ENCODE results near the gene GUCY2F. TPM values are rescaled to one million over a fixed set of nuclear protein-coding genes. Genes with fewer than 3 reads are reported as not detected.

GUCY2F gene
- total RNA-seq, 1 donor from 2014 or later, result not detected

- DNase-seq (ENCODE audit: extremely low read depth, low read depth, low spot score), result no peak
Observed at GRCh38 chrX:109398061-109398460, 83.8 kb downstream of the GUCY2F start.

GRCh38 chrX:109393859-109394258, 88.0 kb downstream of the GUCY2F start:
- no peak for DNase-seq (ENCODE audit: extremely low read depth, low read depth, low spot score)

GRCh38 chrX:109392895-109393294, 89.0 kb downstream of the GUCY2F start:
- DNase-seq (ENCODE audit: extremely low read depth, low read depth, low spot score), result no peak

GRCh38 chrX:109390556-109390955, 91.3 kb downstream of the GUCY2F start:
- DNase-seq (ENCODE audit: extremely low read depth, low read depth, low spot score), result no peak

- no peak for DNase-seq (ENCODE audit: extremely low read depth, low read depth, low spot score)
Observed at GRCh38 chrX:109389917-109390316, 92.0 kb downstream of the GUCY2F start.

GRCh38 chrX:109384699-109385098, 97.2 kb downstream of the GUCY2F start:
- no peak for DNase-seq (ENCODE audit: extremely low read depth, low read depth, low spot score)

- no peak for DNase-seq (ENCODE audit: extremely low read depth, low read depth, low spot score)
Observed at GRCh38 chrX:109382332-109382731, 99.6 kb downstream of the GUCY2F start.

- no peak for DNase-seq (ENCODE audit: extremely low read depth, low read depth, low spot score)
Observed at GRCh38 chrX:109378281-109378680, 103.6 kb downstream of the GUCY2F start.

- DNase-seq (ENCODE audit: extremely low read depth, low read depth, low spot score), result no peak
Observed at GRCh38 chrX:109374262-109374960, 107.5 kb downstream of the GUCY2F start.

- DNase-seq (ENCODE audit: extremely low read depth, low read depth, low spot score), result no peak
Observed at GRCh38 chrX:109373468-109373867, 108.4 kb downstream of the GUCY2F start.

GRCh38 chrX:109372716-109373115, 109.2 kb downstream of the GUCY2F start:
- no peak for DNase-seq (ENCODE audit: extremely low read depth, low read depth, low spot score)

GRCh38 chrX:109372291-109372690, 109.6 kb downstream of the GUCY2F start:
- no peak for DNase-seq (ENCODE audit: extremely low read depth, low read depth, low spot score)

- no peak for DNase-seq (ENCODE audit: extremely low read depth, low read depth, low spot score)
Observed at GRCh38 chrX:109362101-109362500, 119.8 kb downstream of the GUCY2F start.

GRCh38 chrX:109360301-109360700, 121.6 kb downstream of the GUCY2F start:
- no peak for DNase-seq (ENCODE audit: extremely low read depth, low read depth, low spot score)

GRCh38 chrX:109357706-109358105, 124.2 kb downstream of the GUCY2F start:
- DNase-seq (ENCODE audit: extremely low read depth, low read depth, low spot score), result no peak

- DNase-seq (ENCODE audit: extremely low read depth, low read depth, low spot score), result no peak
Observed at GRCh38 chrX:109356684-109357083, 125.2 kb downstream of the GUCY2F start.

GRCh38 chrX:109352066-109352588, 129.8 kb downstream of the GUCY2F start:
- DNase-seq (ENCODE audit: extremely low read depth, low read depth, low spot score), result no peak

- DNase-seq (ENCODE audit: extremely low read depth, low read depth, low spot score), result no peak
Observed at GRCh38 chrX:109351557-109351956, 130.3 kb downstream of the GUCY2F start.

GRCh38 chrX:109350551-109350950, 131.3 kb downstream of the GUCY2F start:
- DNase-seq (ENCODE audit: extremely low read depth, low read depth, low spot score), result no peak

- DNase-seq (ENCODE audit: extremely low read depth, low read depth, low spot score), result no peak
Observed at GRCh38 chrX:109350051-109350450, 131.8 kb downstream of the GUCY2F start.

GRCh38 chrX:109347632-109348031, 134.3 kb downstream of the GUCY2F start:
- peak; percentile 42 for DNase-seq (ENCODE audit: extremely low read depth, low read depth, low spot score)

- DNase-seq (ENCODE audit: extremely low read depth, low read depth, low spot score), result no peak
Observed at GRCh38 chrX:109346491-109346890, 135.4 kb downstream of the GUCY2F start.

- no peak for DNase-seq (ENCODE audit: extremely low read depth, low read depth, low spot score)
Observed at GRCh38 chrX:109345856-109346255, 136.0 kb downstream of the GUCY2F start.

Measured in glomerular endothelial cell (primary cell).